Skeletal muscle cell (primary cell): ENCODE data around the gene CCDC18.
A peak's percentile ranks its signal among the peaks of the same experiment; 100 is the strongest.
"Not testable (repeated sequence)": the region's sequence is repeated elsewhere in the genome, so short reads cannot be mapped to it uniquely, and the experiment has no call there.

Experiments
- DNase-seq: peaks from one replicate; pipeline ENCODE4 v3.0.0-alpha.2; 2010; ENCODE audit warnings: low read depth
- H3K4me3 ChIP-seq: 2 replicates; pipeline ENCODE4 v1.5.1; 2011; ENCODE audit warnings: low read depth, mild to moderate bottlenecking, control low read depth, low read length, moderate library complexity

CCDC18 gene

GRCh38 chr1:93171549-93172034 lies 8.9 kb upstream of the CCDC18 start:
- no peak for DNase-seq
- no peak overlapping the region for H3K4me3 ChIP-seq

GRCh38 chr1:93172778-93173177 lies 7.7 kb upstream of the CCDC18 start:
- DNase-seq = no peak
- no peak overlapping the region for H3K4me3 ChIP-seq

GRCh38 chr1:93174638-93175037 lies 5.9 kb upstream of the CCDC18 start:
- H3K4me3 ChIP-seq, DNase-seq: not testable (repeated sequence)

- DNase-seq = no peak
- H3K4me3 ChIP-seq = peak overlapping the region; percentile 86
These were observed 2.5 kb upstream of the CCDC18 start for GRCh38 chr1:93177991-93178390.

- peak overlapping the region; percentile 86 for H3K4me3 ChIP-seq
- DNase-seq = no peak
These were observed 2.1 kb upstream of the CCDC18 start for GRCh38 chr1:93178418-93178817.

- H3K4me3 ChIP-seq = peak within 1 kb of the TSS; percentile 86
- peak; percentile 95 for DNase-seq
These were observed 420 bp upstream of the CCDC18 start, which contains the start of gene TMED5 for GRCh38 chr1:93179886-93180722. Gene TMED5, minus strand, starts transcription at chr1:93180413. Its CDS starts 171 bp downstream, at chr1:93180242.

GRCh38 chr1:93186667-93187066 lies 6.1 kb downstream of the CCDC18 start:
- no peak for DNase-seq
- H3K4me3 ChIP-seq = no peak overlapping the region

- H3K4me3 ChIP-seq = no peak overlapping the region
- no peak for DNase-seq
These were observed 9.9 kb downstream of the CCDC18 start for GRCh38 chr1:93190432-93190831.

- no peak for DNase-seq
These were observed 13.9 kb downstream of the CCDC18 start for GRCh38 chr1:93194231-93194990.

GRCh38 chr1:93196591-93196990 lies 16.1 kb downstream of the CCDC18 start:
- H3K4me3 ChIP-seq = no peak overlapping the region
- no peak for DNase-seq

More at GRCh38 chr1:93194231-93194990, 13.9 kb downstream of the CCDC18 start:
- H3K4me3 ChIP-seq = no peak overlapping the region

GRCh38 chr1:93199150-93199549 lies 18.6 kb downstream of the CCDC18 start:
- H3K4me3 ChIP-seq = no peak overlapping the region
- DNase-seq = no peak

GRCh38 chr1:93200086-93200620 lies 19.6 kb downstream of the CCDC18 start:
- H3K4me3 ChIP-seq = no peak overlapping the region
- no peak for DNase-seq

- DNase-seq = no peak
- H3K4me3 ChIP-seq = no peak overlapping the region
These were observed 20.2 kb downstream of the CCDC18 start for GRCh38 chr1:93200714-93201113.

- H3K4me3 ChIP-seq = no peak overlapping the region
These were observed 25.5 kb downstream of the CCDC18 start for GRCh38 chr1:93205892-93206566.

GRCh38 chr1:93206567-93206954 lies 26.0 kb downstream of the CCDC18 start:
- DNase-seq = no peak
- no peak overlapping the region for H3K4me3 ChIP-seq

More at GRCh38 chr1:93205892-93206566, 25.5 kb downstream of the CCDC18 start:
- DNase-seq = no peak

- H3K4me3 ChIP-seq = no peak overlapping the region
- DNase-seq = no peak
These were observed 26.7 kb downstream of the CCDC18 start for GRCh38 chr1:93207211-93207610.

GRCh38 chr1:93215322-93215721 lies 34.8 kb downstream of the CCDC18 start:
- no peak overlapping the region for H3K4me3 ChIP-seq

GRCh38 chr1:93219443-93219842 lies 38.9 kb downstream of the CCDC18 start:
- no peak for DNase-seq
- no peak overlapping the region for H3K4me3 ChIP-seq

More at GRCh38 chr1:93215322-93215721, 34.8 kb downstream of the CCDC18 start:
- no peak for DNase-seq

- H3K4me3 ChIP-seq, DNase-seq: not testable (repeated sequence)
These were observed 40.2 kb downstream of the CCDC18 start for GRCh38 chr1:93220716-93221115.
